Mesendoderm (in vitro differentiated cells): ENCODE data around the gene MBOAT1.
A peak's percentile ranks its signal among the peaks of the same experiment; 100 is the strongest.

Experiments used
- DNase-seq: peaks from one replicate; pipeline ENCODE4 v3.0.0; 2013
- H2AK5ac ChIP-seq: 2 replicates; pipeline ENCODE4 v1.6.1; 2013; ENCODE audit warnings: low read length, inconsistent platforms
- H2BK120ac ChIP-seq: 2 replicates; pipeline ENCODE4 v1.6.1; 2013; ENCODE audit warnings: low read depth, mild to moderate bottlenecking, low read length, moderate library complexity, mixed read lengths
- H2BK15ac ChIP-seq: replicated peaks from 2 replicates; pipeline ENCODE4 v1.6.1; 2013; ENCODE audit warnings: low read depth, mild to moderate bottlenecking, moderate library complexity
- H2BK5ac ChIP-seq: 2 replicates; pipeline ENCODE4 v1.6.1; 2013; ENCODE audit warnings: low read length, inconsistent platforms
- H3K18ac ChIP-seq: 2 replicates; pipeline ENCODE4 v1.6.1; 2013; ENCODE audit warnings: mild to moderate bottlenecking, low read length, mixed read lengths
- H3K23ac ChIP-seq: one replicate; pipeline ENCODE4 v1.6.1; 2013; ENCODE audit warnings: low read length
- H3K27ac ChIP-seq: 2 replicates; pipeline ENCODE4 v1.5.1; 2013; ENCODE audit warnings: low read depth, mild to moderate bottlenecking, inconsistent platforms, low read length, moderate library complexity
- H3K27me3 ChIP-seq: 2 replicates; pipeline ENCODE4 v1.6.1; 2013; ENCODE audit warnings: low read length, control low read depth, mild to moderate bottlenecking, inconsistent platforms; ENCODE audit not compliant: insufficient read depth, poor library complexity
- H3K36me3 ChIP-seq: 2 replicates; pipeline ENCODE4 v1.6.1; 2013; ENCODE audit warnings: low read length, inconsistent platforms; ENCODE audit not compliant: control insufficient read depth, insufficient read depth
- H3K4ac ChIP-seq: one replicate; pipeline ENCODE4 v1.6.1; 2013; ENCODE audit warnings: low read depth, mild to moderate bottlenecking, low read length, moderate library complexity
- H3K4me1 ChIP-seq: 2 replicates; pipeline ENCODE4 v1.6.1; 2013; ENCODE audit warnings: low read depth, low read length, inconsistent platforms; ENCODE audit not compliant: control insufficient read depth
- H3K4me2 ChIP-seq: 2 replicates; pipeline ENCODE4 v1.6.1; 2013; ENCODE audit warnings: low read length
- H3K4me3 ChIP-seq: 2 replicates; pipeline ENCODE4 v1.5.1; 2013; ENCODE audit warnings: mild to moderate bottlenecking, low read length
- H3K56ac ChIP-seq: one replicate; pipeline ENCODE4 v1.6.1; 2013; ENCODE audit warnings: low read length
- H3K79me1 ChIP-seq: 2 replicates; pipeline ENCODE4 v1.6.1; 2013; ENCODE audit warnings: low read length, inconsistent platforms
- H3K79me2 ChIP-seq: 2 replicates; pipeline ENCODE4 v1.6.1; 2013; ENCODE audit warnings: mild to moderate bottlenecking, low read length; ENCODE audit not compliant: control insufficient read depth, insufficient read depth
- H3K9ac ChIP-seq: 2 replicates; pipeline ENCODE4 v1.6.1; 2013; ENCODE audit warnings: low read length, inconsistent platforms
- H4K5ac ChIP-seq: one replicate; pipeline ENCODE4 v1.6.1; 2013; ENCODE audit warnings: low read length
- H4K8ac ChIP-seq: one replicate; pipeline ENCODE4 v1.6.1; 2013; ENCODE audit warnings: low read depth, mild to moderate bottlenecking, control low read depth, low read length, moderate library complexity
- WGBS: extraction: QIAGEN DNeasy Blood & Tissue Kit; methylation state at CpG from one replicate; pipeline ENCODE4 v1.1.7; 2013; ENCODE audit warnings: low lambda C conversion rate, missing lambda C conversion rate; ENCODE audit not compliant: insufficient coverage; ENCODE audit errors: extremely low coverage; 5-methylcytosine and 5-hydroxymethylcytosine counted together

The MBOAT1 gene

GRCh38 chr6:20243288-20243687, 31.0 kb upstream of the MBOAT1 start:
- Histone ChIP-seq H3K18ac (no peak overlapping the region), H3K9ac (no peak overlapping the region), H3K4me1 (no peaks in the 10 kb centered on the region), H3K27ac (no peak overlapping the region), H4K5ac (no peak overlapping the region), H3K4ac (no peak overlapping the region), H4K8ac (no peak overlapping the region), H3K23ac (no peak overlapping the region), H3K79me1 (no peaks in the 10 kb centered on the region), H3K4me3 (no peak overlapping the region), H3K36me3 (no peaks in the 10 kb centered on the region), H3K56ac (no peak overlapping the region), H2BK120ac (no peak overlapping the region), H2AK5ac (no peak overlapping the region), H3K4me2 (no peak overlapping the region), H3K79me2 (no peaks in the 10 kb centered on the region), H2BK15ac (no peak overlapping the region), H2BK5ac (no peak overlapping the region), H3K27me3 (no peaks in the 10 kb centered on the region)
- no CpG with 5 or more reads among the region's 1 CpG for WGBS
- no peak for DNase-seq

GRCh38 chr6:20242397-20242796, 30.1 kb upstream of the MBOAT1 start:
- Histone ChIP-seq H3K4ac (no peak overlapping the region), H2BK15ac (no peak overlapping the region), H3K27me3 (no peaks in the 10 kb centered on the region), H3K36me3 (no peaks in the 10 kb centered on the region), H3K79me1 (no peaks in the 10 kb centered on the region), H3K27ac (no peak overlapping the region), H3K79me2 (no peaks in the 10 kb centered on the region), H3K4me3 (no peak overlapping the region), H3K9ac (no peak overlapping the region), H2BK120ac (no peak overlapping the region), H3K4me1 (no peaks in the 10 kb centered on the region), H2AK5ac (no peak overlapping the region), H4K5ac (no peak overlapping the region), H4K8ac (no peak overlapping the region), H3K4me2 (no peak overlapping the region), H3K23ac (no peak overlapping the region), H3K18ac (no peak overlapping the region), H3K56ac (no peak overlapping the region), H2BK5ac (no peak overlapping the region)
- no peak for DNase-seq
- WGBS = no CpG with 5 or more reads among the region's 1 CpG

GRCh38 chr6:20241102-20241501, 28.8 kb upstream of the MBOAT1 start:
- H3K4me2 ChIP-seq = no peak overlapping the region
- no peak overlapping the region for H4K5ac ChIP-seq
- H3K27ac ChIP-seq = no peak overlapping the region
- WGBS = no CpG with 5 or more reads among the region's 2 CpGs
- no peak overlapping the region for H2BK15ac ChIP-seq
- H3K4ac ChIP-seq = no peak overlapping the region
- H3K56ac ChIP-seq = no peak overlapping the region
- no peak overlapping the region for H2AK5ac ChIP-seq
- no peak overlapping the region for H3K9ac ChIP-seq
- no peak overlapping the region for H3K18ac ChIP-seq
- no peaks in the 10 kb centered on the region for H3K27me3 ChIP-seq
- H3K79me1 ChIP-seq = no peaks in the 10 kb centered on the region
- H3K4me1 ChIP-seq = no peaks in the 10 kb centered on the region
- H3K23ac ChIP-seq = no peak overlapping the region
- H3K79me2 ChIP-seq = no peaks in the 10 kb centered on the region
- H3K36me3 ChIP-seq = no peaks in the 10 kb centered on the region
- DNase-seq = no peak
- H3K4me3 ChIP-seq = no peak overlapping the region
- H2BK5ac ChIP-seq = no peak overlapping the region
- no peak overlapping the region for H2BK120ac ChIP-seq
- no peak overlapping the region for H4K8ac ChIP-seq

GRCh38 chr6:20238688-20239587, 26.7 kb upstream of the MBOAT1 start:
- Histone ChIP-seq H3K27me3 (no peaks in the 10 kb centered on the region), H4K5ac (no peak overlapping the region), H2AK5ac (no peak overlapping the region), H3K36me3 (no peaks in the 10 kb centered on the region), H3K79me1 (no peaks in the 10 kb centered on the region), H4K8ac (no peak overlapping the region), H3K23ac (no peak overlapping the region), H3K4me3 (no peak overlapping the region), H2BK5ac (no peak overlapping the region), H2BK120ac (no peak overlapping the region), H3K27ac (no peak overlapping the region), H3K18ac (no peak overlapping the region), H2BK15ac (no peak overlapping the region), H3K4ac (no peak overlapping the region), H3K56ac (peak overlapping the region; percentile 15), H3K79me2 (no peaks in the 10 kb centered on the region), H3K4me1 (no peaks in the 10 kb centered on the region), H3K9ac (no peak overlapping the region), H3K4me2 (no peak overlapping the region)
- peak; percentile 7 for DNase-seq
- no CpG with 5 or more reads among the region's 47 CpGs for WGBS

- H3K27ac ChIP-seq = no peak overlapping the region
- H3K56ac ChIP-seq = no peak overlapping the region
- no peak overlapping the region for H3K9ac ChIP-seq
- H2BK5ac ChIP-seq = no peak overlapping the region
- H3K4me3 ChIP-seq = no peak overlapping the region
- H3K27me3 ChIP-seq = no peaks in the 10 kb centered on the region
- no peaks in the 10 kb centered on the region for H3K36me3 ChIP-seq
- H2BK120ac ChIP-seq = no peak overlapping the region
- no peak overlapping the region for H3K4me2 ChIP-seq
- H3K23ac ChIP-seq = no peak overlapping the region
- no peaks in the 10 kb centered on the region for H3K79me1 ChIP-seq
- no peak for DNase-seq
- no peak overlapping the region for H2BK15ac ChIP-seq
- no CpG with 5 or more reads among the region's 10 CpGs for WGBS
- H3K18ac ChIP-seq = no peak overlapping the region
- no peak overlapping the region for H2AK5ac ChIP-seq
- no peaks in the 10 kb centered on the region for H3K4me1 ChIP-seq
- H4K8ac ChIP-seq = no peak overlapping the region
- H4K5ac ChIP-seq = no peak overlapping the region
- H3K4ac ChIP-seq = no peak overlapping the region
- no peaks in the 10 kb centered on the region for H3K79me2 ChIP-seq
Measured at GRCh38 chr6:20237677-20238460, 25.6 kb upstream of the MBOAT1 start.
